Renal pelvis (tissue), 4 donors: Measurements from ENCODE around the gene BDKRB1. TPM values are rescaled to one million over a fixed set of nuclear protein-coding genes. Genes with fewer than 3 reads are reported as not detected.
"Not testable (repeated sequence)": the region's sequence is repeated elsewhere in the genome, so short reads cannot be mapped to it uniquely, and the experiment has no call there.

ENCODE experiments used
- DNase-seq: peaks from one replicate; pipeline ENCODE4 v3.0.0-alpha.2; 2013
- polyA plus RNA-seq, 3 donors: library from polyadenylated mRNA; unstranded; fragments of 120-200 nt; gene quantifications; one replicate each; pipeline ENCODE4 v1.2.1, GENCODE V29; 2013; ENCODE audit not compliant: insufficient read length in 3 of 3

BDKRB1 gene
- polyA plus RNA-seq, 3 donors, result 0.33 to 0.87 (median 0.73) TPM

GRCh38 chr14:96232506-96232905 is 23.5 kb upstream of the BDKRB1 start:
- no peak for DNase-seq

GRCh38 chr14:96233661-96234060 is 22.3 kb upstream of the BDKRB1 start:
- no peak for DNase-seq

- DNase-seq, result no peak
Measured at GRCh38 chr14:96235426-96235825, 20.6 kb upstream of the BDKRB1 start.

GRCh38 chr14:96237641-96238040 is 18.4 kb upstream of the BDKRB1 start:
- no peak for DNase-seq

- no peak for DNase-seq
Measured at GRCh38 chr14:96238676-96239265, 17.2 kb upstream of the BDKRB1 start.

- DNase-seq, result no peak
Measured at GRCh38 chr14:96239711-96240141, 16.3 kb upstream of the BDKRB1 start.

- DNase-seq, result no peak
Measured at GRCh38 chr14:96240641-96241040, 15.4 kb upstream of the BDKRB1 start.

- DNase-seq, result no peak
Measured at GRCh38 chr14:96242126-96242525, 13.9 kb upstream of the BDKRB1 start.

GRCh38 chr14:96243785-96244184 is 12.2 kb upstream of the BDKRB1 start:
- DNase-seq, result no peak

- DNase-seq, result not testable (repeated sequence)
Measured at GRCh38 chr14:96245074-96245473, 10.9 kb upstream of the BDKRB1 start.

GRCh38 chr14:96245710-96246538 is 10.1 kb upstream of the BDKRB1 start:
- no peak for DNase-seq

GRCh38 chr14:96246539-96246847 is 9.5 kb upstream of the BDKRB1 start:
- no peak for DNase-seq

- DNase-seq, result no peak
Measured at GRCh38 chr14:96247031-96247430, 9.0 kb upstream of the BDKRB1 start.

GRCh38 chr14:96249029-96249428 is 7.0 kb upstream of the BDKRB1 start:
- no peak for DNase-seq

GRCh38 chr14:96250485-96250884 is 5.5 kb upstream of the BDKRB1 start:
- DNase-seq, result no peak

- DNase-seq, result no peak
Measured at GRCh38 chr14:96251656-96252155, 4.3 kb upstream of the BDKRB1 start.

GRCh38 chr14:96252323-96252998 is 3.5 kb upstream of the BDKRB1 start:
- no peak for DNase-seq

- no peak for DNase-seq
Measured at GRCh38 chr14:96252999-96253539, 2.9 kb upstream of the BDKRB1 start.

GRCh38 chr14:96254687-96255086 is 1.3 kb upstream of the BDKRB1 start:
- DNase-seq, result no peak

GRCh38 chr14:96256407-96256806 is 397 bp downstream of the BDKRB1 start:
- no peak for DNase-seq

GRCh38 chr14:96257056-96257455 is 1.0 kb downstream of the BDKRB1 start:
- no peak for DNase-seq

GRCh38 chr14:96257900-96258299 is 1.9 kb downstream of the BDKRB1 start:
- no peak for DNase-seq
